Measurements from ENCODE around the gene TEK.
A peak's percentile ranks its signal among the peaks of the same experiment; 100 is the strongest.

TEK gene

DNA sequence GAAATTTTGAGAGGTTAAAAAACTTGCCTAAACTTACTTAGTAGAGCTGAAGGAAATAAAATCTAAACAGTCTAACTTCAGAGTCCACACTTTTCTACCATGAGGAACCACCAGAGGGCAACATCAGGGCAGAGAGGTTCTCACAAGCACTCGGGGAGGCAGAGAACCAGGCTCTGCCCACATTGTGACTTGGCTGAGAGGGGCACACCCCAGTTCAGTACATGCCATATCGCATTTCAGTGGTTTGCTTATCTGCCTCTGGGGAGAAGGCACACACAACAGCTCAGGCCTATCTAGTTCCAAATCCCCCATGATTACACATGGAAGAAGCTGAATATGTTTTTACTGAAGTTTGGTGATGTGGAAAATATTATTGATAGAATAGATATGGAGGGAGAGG is 138.7 kb downstream of the TEK start:
- peak; percentile 73 for DNase-seq
- Histone ChIP-seq H3K4me3 (ENCODE audit: low read depth, low read length) (no peak overlapping the region), H3K27ac (no peak overlapping the region), H3K27me3 (replicated peaks) (no peaks in the 10 kb centered on the region), H3K36me3 (replicated peaks) (no peaks in the 10 kb centered on the region)
- TF ChIP-seq, protein P1, sequence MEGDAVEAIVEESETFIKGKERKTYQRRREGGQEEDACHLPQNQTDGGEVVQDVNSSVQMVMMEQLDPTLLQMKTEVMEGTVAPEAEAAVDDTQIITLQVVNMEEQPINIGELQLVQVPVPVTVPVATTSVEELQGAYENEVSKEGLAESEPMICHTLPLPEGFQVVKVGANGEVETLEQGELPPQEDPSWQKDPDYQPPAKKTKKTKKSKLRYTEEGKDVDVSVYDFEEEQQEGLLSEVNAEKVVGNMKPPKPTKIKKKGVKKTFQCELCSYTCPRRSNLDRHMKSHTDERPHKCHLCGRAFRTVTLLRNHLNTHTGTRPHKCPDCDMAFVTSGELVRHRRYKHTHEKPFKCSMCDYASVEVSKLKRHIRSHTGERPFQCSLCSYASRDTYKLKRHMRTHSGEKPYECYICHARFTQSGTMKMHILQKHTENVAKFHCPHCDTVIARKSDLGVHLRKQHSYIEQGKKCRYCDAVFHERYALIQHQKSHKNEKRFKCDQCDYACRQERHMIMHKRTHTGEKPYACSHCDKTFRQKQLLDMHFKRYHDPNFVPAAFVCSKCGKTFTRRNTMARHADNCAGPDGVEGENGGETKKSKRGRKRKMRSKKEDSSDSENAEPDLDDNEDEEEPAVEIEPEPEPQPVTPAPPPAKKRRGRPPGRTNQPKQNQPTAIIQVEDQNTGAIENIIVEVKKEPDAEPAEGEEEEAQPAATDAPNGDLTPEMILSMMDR (IDR thresholded peaks at IDR 0.05; ENCODE audit: low read depth, low read length, missing control alignments): peak; percentile 83
- in situ Hi-C loops (cut with HindIII; ENCODE audit: low pct_ligation_motif_present, low sequenced_read_pairs): no loop called here

GRCh38 chr9:27248702-27249101 is 139.7 kb downstream of the TEK start:
- no peak for DNase-seq
- H3K27ac ChIP-seq: no peak overlapping the region
- TF ChIP-seq, protein P1 (IDR thresholded peaks at IDR 0.05; ENCODE audit: low read depth, low read length, missing control alignments): no peak
- in situ Hi-C loops (cut with HindIII; ENCODE audit: low pct_ligation_motif_present, low sequenced_read_pairs): no loop called here
- H3K4me3 ChIP-seq (ENCODE audit: low read depth, low read length): no peak overlapping the region
- H3K27me3 ChIP-seq (replicated peaks): no peaks in the 10 kb centered on the region
- no peaks in the 10 kb centered on the region for H3K36me3 ChIP-seq (replicated peaks)

DNA sequence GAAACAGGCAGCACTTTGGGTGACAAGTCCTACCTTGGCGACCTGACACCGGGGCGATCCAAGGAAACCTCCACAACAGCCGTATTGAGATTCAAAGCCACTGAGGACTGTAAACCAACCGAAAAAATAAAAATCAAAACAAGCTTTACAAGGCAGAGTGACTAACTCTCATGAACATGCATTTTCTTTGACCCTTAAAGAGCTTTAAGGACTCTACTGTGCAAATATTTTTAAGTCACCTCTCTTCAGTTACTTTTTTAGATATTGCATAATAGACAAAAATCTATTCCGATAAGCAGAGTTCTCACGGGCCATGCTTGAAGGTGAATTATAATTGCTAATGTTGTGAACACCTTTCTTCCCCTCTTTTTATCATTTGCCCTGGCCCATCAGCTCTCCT is 149.6 kb downstream of the TEK start:
- Histone ChIP-seq H3K27me3 (replicated peaks) (no peaks in the 10 kb centered on the region), H3K4me3 (ENCODE audit: low read depth, low read length) (no peak overlapping the region), H3K27ac (no peak overlapping the region), H3K36me3 (replicated peaks) (no peaks in the 10 kb centered on the region)
- TF ChIP-seq, protein P1 (IDR thresholded peaks at IDR 0.05; ENCODE audit: low read depth, low read length, missing control alignments): no peak
- DNase-seq: no peak
- in situ Hi-C loops (cut with HindIII; ENCODE audit: low pct_ligation_motif_present, low sequenced_read_pairs): no loop called here

GRCh38 chr9:27260789-27261516 is 151.9 kb downstream of the TEK start:
- Histone ChIP-seq H3K27ac (no peak overlapping the region), H3K36me3 (replicated peaks) (no peaks in the 10 kb centered on the region), H3K27me3 (replicated peaks) (no peaks in the 10 kb centered on the region), H3K4me3 (ENCODE audit: low read depth, low read length) (no peak overlapping the region)
- no peak for DNase-seq
- TF ChIP-seq, protein P1 (IDR thresholded peaks at IDR 0.05; ENCODE audit: low read depth, low read length, missing control alignments): no peak
- in situ Hi-C loops (cut with HindIII; ENCODE audit: low pct_ligation_motif_present, low sequenced_read_pairs): no loop called here

DNA sequence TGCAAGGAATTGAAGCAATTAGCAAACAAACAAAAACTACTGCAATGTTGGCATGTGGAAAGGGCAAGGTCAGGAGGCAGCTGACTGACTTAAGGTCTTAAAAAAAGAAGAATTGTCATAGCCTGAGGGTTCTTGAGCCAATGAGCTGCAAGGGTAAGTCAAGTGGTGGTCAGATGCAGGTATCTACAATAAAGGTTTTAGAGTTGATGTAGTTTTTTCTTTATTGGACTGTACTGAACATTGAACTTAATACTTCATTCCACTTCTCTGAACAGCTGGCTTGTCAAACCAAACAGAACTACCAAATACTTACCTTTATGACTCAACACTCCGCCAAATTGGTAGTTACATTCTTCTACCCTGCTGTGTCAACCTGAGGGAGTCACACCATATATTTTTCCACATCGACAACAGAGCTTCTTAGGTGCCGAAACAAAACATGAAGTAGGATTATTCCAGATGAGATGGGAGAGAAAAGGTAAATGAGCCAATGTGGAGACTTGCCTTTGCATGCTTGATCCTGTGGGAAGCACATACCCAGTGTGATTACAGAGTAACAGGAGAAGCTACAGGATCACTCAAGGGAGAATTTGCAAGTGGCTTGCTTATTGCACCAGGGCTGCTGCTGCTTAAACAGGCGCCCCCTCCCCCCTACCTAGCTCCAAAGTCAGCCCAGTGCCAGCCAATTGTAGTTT is 152.6 kb downstream of the TEK start:
- Histone ChIP-seq H3K27me3 (replicated peaks) (no peaks in the 10 kb centered on the region), H3K4me3 (ENCODE audit: low read depth, low read length) (no peak overlapping the region), H3K36me3 (replicated peaks) (no peaks in the 10 kb centered on the region), H3K27ac (no peak overlapping the region)
- TF ChIP-seq, protein P1 (IDR thresholded peaks at IDR 0.05; ENCODE audit: low read depth, low read length, missing control alignments): no peak
- in situ Hi-C loops (cut with HindIII; ENCODE audit: low pct_ligation_motif_present, low sequenced_read_pairs): no loop called here
- DNase-seq: peak; percentile 8

Measured in brain microvascular endothelial cell (primary cell).